IPS-18c (cell line): ENCODE measurements around the gene EEFSEC.

Experiments used
- H3K4me3 ChIP-seq: 2 replicates; pipeline ENCODE4 v1.7.0; 2013; ENCODE audit warnings: low read depth, mild to moderate bottlenecking, low read length, moderate library complexity; ENCODE audit not compliant: insufficient read depth
- H3K9me3 ChIP-seq: one replicate; pipeline ENCODE4 v1.6.1; 2013; ENCODE audit warnings: mild to moderate bottlenecking, low read length, moderate library complexity; ENCODE audit not compliant: control insufficient read depth, insufficient read depth

The EEFSEC gene

GRCh38 chr3:128429275-128429674 lies 276.0 kb downstream of the EEFSEC start:
- Histone ChIP-seq H3K4me3 (no peak overlapping the region), H3K9me3 (no peaks in the 10 kb centered on the region)

- no peaks in the 10 kb centered on the region for H3K9me3 ChIP-seq
- H3K4me3 ChIP-seq, result no peak overlapping the region
These were observed 276.5 kb downstream of the EEFSEC start for GRCh38 chr3:128429751-128430150.

GRCh38 chr3:128430301-128430700 lies 277.0 kb downstream of the EEFSEC start:
- no peak overlapping the region for H3K4me3 ChIP-seq
- no peaks in the 10 kb centered on the region for H3K9me3 ChIP-seq

DNA sequence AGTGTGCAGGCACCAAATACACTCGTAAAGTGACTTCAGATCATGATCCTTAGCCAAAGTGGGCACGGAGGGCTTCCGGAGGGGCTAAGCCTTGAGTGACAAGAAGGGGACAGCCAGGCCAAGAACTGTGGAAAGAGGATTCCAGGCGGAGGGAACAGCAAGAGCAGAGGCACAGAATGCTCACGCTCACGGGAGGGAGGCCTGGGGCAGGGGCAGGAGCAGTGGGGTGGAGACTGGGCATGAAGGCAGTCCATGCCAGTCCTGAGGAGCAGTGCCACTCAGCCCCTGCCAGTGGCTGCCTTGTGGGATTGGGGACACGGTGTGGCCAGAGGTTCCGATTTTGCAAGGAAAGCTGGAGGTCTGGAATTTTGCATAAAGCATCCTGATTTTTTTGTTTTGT lies 277.4 kb downstream of the EEFSEC start:
- H3K4me3 ChIP-seq, result no peak overlapping the region
- H3K9me3 ChIP-seq, result no peaks in the 10 kb centered on the region

GRCh38 chr3:128431803-128432300 lies 278.6 kb downstream of the EEFSEC start:
- no peaks in the 10 kb centered on the region for H3K9me3 ChIP-seq
- H3K4me3 ChIP-seq, result peak overlapping the region; percentile 45

DNA sequence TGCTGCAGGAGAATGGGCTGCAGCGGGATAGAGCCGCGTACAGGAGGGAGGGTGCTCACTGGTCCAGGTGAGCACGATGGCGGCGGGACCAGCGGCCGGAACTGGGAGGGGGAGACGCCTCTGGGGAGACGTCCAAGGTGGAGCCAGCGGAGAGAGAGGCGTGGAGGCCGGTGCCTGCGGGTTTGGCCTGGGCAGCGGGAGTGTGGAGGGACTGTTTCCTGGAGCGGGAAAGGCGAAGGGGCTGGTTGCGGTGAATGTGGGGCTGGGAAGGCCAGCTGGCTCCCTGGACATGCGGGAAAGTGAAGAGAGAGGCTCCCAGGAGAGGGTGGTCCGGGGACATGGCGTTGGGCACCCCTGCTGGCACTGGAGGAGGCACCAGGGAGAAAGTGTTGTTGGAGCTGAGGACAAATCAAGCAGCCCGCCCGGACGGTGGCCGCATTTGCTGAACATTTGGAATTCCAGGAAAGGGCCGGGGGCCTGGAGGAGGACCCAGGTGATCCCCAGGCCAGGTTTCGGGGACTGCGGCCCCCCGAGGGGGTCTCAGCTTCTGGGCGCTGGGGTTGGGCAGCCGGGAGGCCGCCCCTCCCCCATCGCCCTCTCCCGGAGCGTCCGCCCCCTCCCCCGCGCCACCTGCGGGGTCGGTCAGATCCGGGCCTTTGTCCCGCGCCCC lies 279.2 kb downstream of the EEFSEC start:
- no peaks in the 10 kb centered on the region for H3K9me3 ChIP-seq
- peak overlapping the region; percentile 45 for H3K4me3 ChIP-seq

GRCh38 chr3:128432971-128433836 lies 279.9 kb downstream of the EEFSEC start:
- Histone ChIP-seq H3K9me3 (no peaks in the 10 kb centered on the region), H3K4me3 (peak overlapping the region; percentile 45)

GRCh38 chr3:128433837-128434165 lies 280.5 kb downstream of the EEFSEC start:
- H3K9me3 ChIP-seq, result no peaks in the 10 kb centered on the region
- no peak overlapping the region for H3K4me3 ChIP-seq

- Histone ChIP-seq H3K9me3 (no peaks in the 10 kb centered on the region), H3K4me3 (no peak overlapping the region)
These were observed 281.2 kb downstream of the EEFSEC start for GRCh38 chr3:128434524-128434923.

DNA sequence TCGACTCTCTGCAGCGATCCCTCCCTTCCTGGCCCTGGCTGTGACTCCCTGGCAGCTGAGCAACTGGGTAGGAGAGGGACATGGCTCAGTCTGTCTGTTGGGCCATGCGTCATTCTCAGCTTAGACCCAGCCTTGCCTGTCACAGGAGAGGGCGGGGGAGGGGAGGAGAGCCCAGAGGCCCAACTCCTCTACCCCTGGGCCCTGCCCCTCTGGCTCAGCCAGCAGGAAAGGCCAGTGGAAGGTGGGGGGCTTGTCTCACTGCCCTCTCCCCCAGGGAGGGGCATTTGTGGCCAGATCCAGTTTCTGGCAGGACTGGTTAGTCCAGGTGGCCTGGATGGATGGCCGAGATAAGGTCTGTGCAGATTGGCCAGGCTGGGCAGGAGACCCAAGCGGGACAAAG lies 281.8 kb downstream of the EEFSEC start:
- no peak overlapping the region; the same call in 1 of the 2 replicates for H3K4me3 ChIP-seq
- no peaks in the 10 kb centered on the region for H3K9me3 ChIP-seq

DNA sequence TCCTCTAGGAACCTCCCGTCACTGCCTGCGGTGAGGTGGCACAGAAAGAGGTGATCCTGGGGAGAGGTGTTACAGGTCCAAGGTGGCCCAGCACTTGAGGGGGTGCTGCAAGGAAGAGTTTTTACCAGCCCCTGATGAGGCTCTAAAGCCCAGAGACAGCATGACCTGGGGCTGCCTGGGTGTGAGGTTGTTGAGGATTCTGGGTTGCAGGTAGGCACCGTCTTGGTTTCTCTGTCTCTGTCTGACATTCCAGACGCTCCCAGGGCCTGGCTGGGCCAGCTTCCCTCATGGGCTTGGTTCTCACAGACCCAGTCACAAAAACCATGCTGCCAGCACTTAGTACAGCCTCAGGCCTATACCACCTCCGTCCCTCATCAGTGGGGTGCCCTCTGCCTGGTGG lies 282.3 kb downstream of the EEFSEC start:
- Histone ChIP-seq H3K4me3 (no peak overlapping the region), H3K9me3 (no peaks in the 10 kb centered on the region)

DNA sequence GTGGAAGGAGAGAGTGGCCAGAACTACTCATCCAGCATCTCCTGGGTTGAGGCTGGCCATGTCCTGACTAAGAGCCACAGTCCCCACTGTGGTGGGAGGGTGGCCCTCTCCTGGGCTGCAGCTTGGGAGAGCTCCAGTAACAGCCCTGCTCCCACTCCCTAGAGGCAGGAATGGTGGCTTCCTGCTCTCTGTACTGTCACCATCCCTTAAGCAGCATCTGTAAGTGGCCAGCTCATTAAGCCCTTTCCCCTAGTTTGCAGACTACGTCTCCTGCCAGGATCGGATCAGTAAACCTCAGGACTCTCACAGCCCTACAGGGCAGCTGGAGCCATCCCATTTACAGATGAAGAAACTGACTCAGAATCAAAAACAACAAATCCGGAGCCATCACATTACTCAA lies 282.9 kb downstream of the EEFSEC start:
- no peak overlapping the region for H3K4me3 ChIP-seq
- H3K9me3 ChIP-seq, result no peaks in the 10 kb centered on the region

DNA sequence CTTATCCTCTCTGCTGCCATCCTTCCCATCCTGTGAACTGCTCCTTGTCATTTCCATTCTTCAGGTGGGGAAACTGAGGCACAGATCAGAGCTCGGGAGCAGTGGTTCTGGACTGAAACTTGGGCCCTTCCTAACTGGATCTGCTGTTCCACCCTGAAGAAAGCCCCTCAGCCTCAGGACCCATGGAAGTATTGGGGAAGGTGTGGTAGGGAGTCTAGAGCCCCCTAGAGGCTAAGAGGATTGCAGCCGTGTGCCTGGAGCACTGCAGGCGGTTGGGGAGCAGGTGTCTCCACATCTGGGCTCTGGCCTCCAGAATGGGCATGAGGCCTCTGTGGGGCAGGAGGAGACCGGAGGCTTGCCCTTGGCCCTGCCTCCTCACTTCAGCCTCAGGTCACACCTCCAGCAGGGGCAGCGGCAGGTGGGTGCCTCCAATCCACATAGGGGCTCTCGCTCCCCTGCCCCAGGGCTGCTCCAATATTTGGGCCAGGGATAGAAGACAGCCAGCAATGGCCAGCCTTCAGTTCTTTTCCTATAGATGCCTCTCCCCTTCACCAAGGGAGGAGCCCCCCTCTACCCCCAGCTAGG lies 285.3 kb downstream of the EEFSEC start:
- no peak overlapping the region for H3K4me3 ChIP-seq

GRCh38 chr3:128439226-128439625 lies 285.9 kb downstream of the EEFSEC start:
- Histone ChIP-seq H3K9me3 (no peaks in the 10 kb centered on the region), H3K4me3 (no peak overlapping the region)

More for the DNA sequence above, 285.3 kb downstream of the EEFSEC start:
- no peaks in the 10 kb centered on the region for H3K9me3 ChIP-seq

DNA sequence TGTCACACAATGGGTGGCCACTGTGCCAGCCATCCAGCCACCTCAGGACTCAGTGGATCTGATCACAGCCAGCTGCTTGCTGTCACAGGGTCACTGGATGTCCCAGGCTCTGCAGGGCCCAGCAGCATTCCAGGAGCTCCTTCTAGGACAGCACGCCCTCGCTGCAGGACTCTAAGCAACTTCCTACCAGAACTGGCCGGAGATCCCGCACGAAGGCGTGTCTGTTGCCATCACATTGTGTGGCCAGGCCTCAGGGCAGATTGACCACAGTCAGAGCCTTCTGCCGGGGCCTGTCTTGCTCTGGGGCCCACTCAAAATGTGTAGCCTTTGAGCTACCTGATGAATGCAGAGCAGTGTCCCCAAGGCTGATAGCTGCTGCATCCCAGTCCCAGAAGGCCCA lies 288.8 kb downstream of the EEFSEC start:
- H3K4me3 ChIP-seq, result no peak overlapping the region
- peaks cover 2% of the 10 kb centered on the region for H3K9me3 ChIP-seq

- no peak overlapping the region for H3K4me3 ChIP-seq
- peaks cover 2% of the 10 kb centered on the region for H3K9me3 ChIP-seq
These were observed 289.7 kb downstream of the EEFSEC start for GRCh38 chr3:128442949-128443348.

DNA sequence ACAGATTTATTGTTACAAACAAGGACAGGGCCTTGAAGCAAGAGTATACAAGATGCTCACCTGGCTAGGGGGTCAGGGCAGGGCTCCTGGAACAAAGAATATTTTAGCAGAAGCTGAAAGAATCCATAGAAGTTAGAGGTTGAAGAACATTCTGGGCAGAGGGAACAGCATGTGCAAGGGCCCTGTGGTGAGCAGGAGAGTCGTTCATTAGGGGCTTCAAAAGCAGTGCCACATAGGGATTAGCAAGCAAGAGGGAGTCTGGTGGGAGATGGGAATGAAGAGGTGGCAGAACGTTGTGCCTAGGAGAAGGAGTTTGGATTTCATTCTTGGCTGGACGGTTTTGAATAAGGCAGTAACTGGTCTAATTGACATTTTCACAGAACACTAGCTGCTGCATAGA lies 290.5 kb downstream of the EEFSEC start:
- H3K9me3 ChIP-seq, result peaks cover 2% of the 10 kb centered on the region
- no peak overlapping the region for H3K4me3 ChIP-seq

GRCh38 chr3:128445357-128445756 lies 292.1 kb downstream of the EEFSEC start:
- H3K4me3 ChIP-seq, result no peak overlapping the region
- H3K9me3 ChIP-seq, result peaks cover 2% of the 10 kb centered on the region
